Immature natural killer cell (primary cell): ENCODE results near the gene TCF7L1. TPM values are rescaled to one million over a fixed set of nuclear protein-coding genes. Genes with fewer than 3 reads are reported as not detected.

Experiments used
- DNase-seq, 3 donors: peaks; one replicate each; pipeline ENCODE4 v3.0.0; 2022; ENCODE audit warnings: mixed read lengths in 1 of 3
- H3K27ac Mint-ChIP-seq, 6 donors: one replicate each; pipeline ENCODE4 v1.8.0; 2020; ENCODE audit warnings: mixed read lengths in 6 of 6, mild to moderate bottlenecking in 5 of 6, inconsistent platforms in 4 of 6, moderate library complexity in 3 of 6
- H3K27me3 Mint-ChIP-seq, 3 donors: one replicate each; pipeline ENCODE4 v1.8.0; 2020 to 2021; ENCODE audit warnings: low read depth in 3 of 3, mild to moderate bottlenecking in 3 of 3, mixed read lengths in 3 of 3, moderate library complexity in 3 of 3, inconsistent platforms in 1 of 3
- H3K36me3 Mint-ChIP-seq, 3 donors: one replicate each; pipeline ENCODE4 v1.8.0; 2020; ENCODE audit warnings: mixed read lengths in 3 of 3, inconsistent platforms in 2 of 3, mild to moderate bottlenecking in 2 of 3
- H3K4me1 Mint-ChIP-seq, 2 donors: one replicate each; pipeline ENCODE4 v1.8.0; 2020; ENCODE audit warnings: inconsistent platforms in 2 of 2, mild to moderate bottlenecking in 2 of 2, mixed read lengths in 2 of 2, moderate library complexity in 1 of 2
- H3K4me3 Mint-ChIP-seq, 5 donors: one replicate each; pipeline ENCODE4 v1.8.0; 2020; ENCODE audit warnings: mild to moderate bottlenecking in 5 of 5, mixed read lengths in 5 of 5, inconsistent platforms in 3 of 5, moderate library complexity in 3 of 5
- H3K9me3 Mint-ChIP-seq, 6 donors: one replicate each; pipeline ENCODE4 v1.8.0; 2020; ENCODE audit warnings: mild to moderate bottlenecking in 6 of 6, mixed read lengths in 6 of 6, inconsistent platforms in 4 of 6, moderate library complexity in 3 of 6
- polyA plus RNA-seq, 3 donors: library from polyadenylated mRNA; unstranded; fragments of 300-500 nt; fragmentation: Illumina TruSeq; gene quantifications; one replicate each; pipeline ENCODE4 v1.2.3, GENCODE V29; 2021

TCF7L1 gene
- under 1 TPM in 1 of 3 donors, not detected in 2; 0.12 TPM for polyA plus RNA-seq

DNA sequence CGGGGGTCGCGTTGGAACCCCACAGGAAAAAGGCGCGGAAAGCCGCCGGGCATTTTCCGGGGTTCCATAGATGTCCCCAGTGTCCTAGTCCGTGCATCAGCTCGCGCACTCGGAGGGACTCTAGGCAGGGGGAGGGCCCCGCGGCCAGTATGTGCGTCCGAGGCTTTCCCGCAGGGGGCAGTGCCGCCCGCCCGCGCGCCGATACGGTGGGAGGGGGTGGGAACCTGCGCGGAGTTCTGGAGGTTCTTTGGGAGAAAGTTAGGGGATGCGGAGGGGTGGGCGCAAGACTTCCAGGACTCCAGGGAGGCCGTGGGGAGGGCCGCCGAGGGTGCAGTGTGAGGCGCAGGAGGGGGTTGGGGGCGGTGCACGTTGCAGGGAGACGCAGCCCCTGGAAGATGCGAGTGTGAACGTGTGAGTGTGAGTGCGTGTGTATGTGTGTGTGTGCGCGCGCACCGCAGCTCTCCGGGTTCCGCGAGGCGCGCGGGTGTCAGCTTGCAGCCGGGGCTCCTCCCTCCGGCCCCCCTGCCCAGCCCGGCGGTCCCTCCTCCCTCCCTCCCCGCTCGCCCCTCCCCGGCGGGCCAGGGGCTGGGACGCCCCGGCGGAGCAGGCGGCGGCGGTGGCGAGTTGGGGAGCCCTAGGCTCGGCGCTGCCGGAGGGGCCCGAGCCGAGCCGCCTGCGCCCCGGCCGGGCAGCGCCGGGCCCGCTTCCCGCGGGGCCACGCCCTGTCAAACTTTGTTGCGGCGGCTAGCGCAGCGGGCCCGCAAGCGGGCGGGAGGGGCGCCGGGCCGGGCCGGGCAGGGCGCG is at the start of gene TCF7L1:
Gene TCF7L1 (plus strand): TSS at position 559 of the 804 bp plus-strand sequence. CDS start 293 bp downstream, outside the sequence.
- Mint-ChIP-seq H3K9me3 (no peaks in the 10 kb centered on the region), H3K36me3 (no peaks in the 10 kb centered on the region), H3K27me3 (peaks cover 7 to 28% (median 14%) of the 10 kb centered on the region in 3 donors), H3K4me1 (peaks cover 10 to 12% of the 10 kb centered on the region in 2 donors), H3K27ac (no peak within 1 kb of the TSS), H3K4me3 (peak within 1 kb of the TSS; percentile 61 to 70 (median 69))
- DNase-seq, result peak; percentile 12 to 14 (median 13)

DNA sequence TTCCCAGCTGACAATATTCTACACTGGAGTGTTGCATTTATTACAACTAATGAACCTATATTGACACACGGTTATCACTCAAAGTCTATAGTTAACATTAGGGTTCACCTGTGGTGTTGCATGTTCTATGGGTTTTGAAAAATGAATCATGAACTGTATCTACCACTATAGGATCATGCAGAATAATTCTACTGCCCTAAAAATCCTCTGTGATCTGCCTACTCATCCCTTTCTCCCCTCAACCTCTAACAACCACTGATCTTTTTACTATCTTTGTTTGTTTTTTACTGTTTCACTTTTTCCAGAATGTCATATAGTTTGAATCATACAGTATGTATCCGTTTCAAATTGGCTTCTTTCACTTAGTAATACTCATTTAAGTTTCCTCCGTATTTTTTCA is 47.6 kb upstream of the TCF7L1 start:
- no peak overlapping the region for H3K4me3 Mint-ChIP-seq
- DNase-seq, result no peak
- H3K27me3 Mint-ChIP-seq, result peaks cover 0 to 9% (median 8%) of the 10 kb centered on the region in 3 donors
- peaks cover 0 to 4% (median 3%) of the 10 kb centered on the region in 3 donors for H3K36me3 Mint-ChIP-seq
- H3K9me3 Mint-ChIP-seq, result peaks cover 0 to 9% (median 0%) of the 10 kb centered on the region in 6 donors
- no peak overlapping the region for H3K27ac Mint-ChIP-seq
- no peaks in the 10 kb centered on the region for H3K4me1 Mint-ChIP-seq

- Mint-ChIP-seq H3K27me3 (peaks cover 0 to 9% (median 8%) of the 10 kb centered on the region in 3 donors), H3K4me1 (no peaks in the 10 kb centered on the region), H3K27ac (no peak overlapping the region), H3K9me3 (peaks cover 0 to 2% (median 0%) of the 10 kb centered on the region in 6 donors), H3K36me3 (peaks cover 0 to 3% (median 0%) of the 10 kb centered on the region in 3 donors), H3K4me3 (no peak overlapping the region)
- no peak for DNase-seq
Measured at GRCh38 chr2:85087541-85087940, 45.7 kb upstream of the TCF7L1 start.

GRCh38 chr2:85088921-85089320 is 44.3 kb upstream of the TCF7L1 start:
- Mint-ChIP-seq H3K9me3 (no peaks in the 10 kb centered on the region), H3K4me1 (no peaks in the 10 kb centered on the region), H3K36me3 (no peaks in the 10 kb centered on the region), H3K27me3 (peaks cover 1 to 6% (median 2%) of the 10 kb centered on the region in 3 donors), H3K4me3 (no peak overlapping the region), H3K27ac (no peak overlapping the region)
- no peak for DNase-seq

GRCh38 chr2:85089585-85089984 is 43.6 kb upstream of the TCF7L1 start:
- Mint-ChIP-seq H3K27me3 (peaks cover 2 to 5% (median 4%) of the 10 kb centered on the region in 3 donors), H3K9me3 (no peaks in the 10 kb centered on the region), H3K4me1 (no peaks in the 10 kb centered on the region)

GRCh38 chr2:85091838-85092237 is 41.4 kb upstream of the TCF7L1 start:
- peaks cover 2 to 8% (median 5%) of the 10 kb centered on the region in 3 donors for H3K27me3 Mint-ChIP-seq
- H3K9me3 Mint-ChIP-seq, result no peaks in the 10 kb centered on the region
- H3K4me1 Mint-ChIP-seq, result no peaks in the 10 kb centered on the region
- no peak overlapping the region for H3K4me3 Mint-ChIP-seq
- no peak for DNase-seq
- H3K36me3 Mint-ChIP-seq, result no peaks in the 10 kb centered on the region
- no peak overlapping the region for H3K27ac Mint-ChIP-seq

More at GRCh38 chr2:85089585-85089984, 43.6 kb upstream of the TCF7L1 start:
- H3K4me3 Mint-ChIP-seq, result no peak overlapping the region
- DNase-seq, result no peak
- H3K36me3 Mint-ChIP-seq, result no peaks in the 10 kb centered on the region
- no peak overlapping the region for H3K27ac Mint-ChIP-seq

- no peaks in the 10 kb centered on the region for H3K9me3 Mint-ChIP-seq
- no peaks in the 10 kb centered on the region for H3K4me1 Mint-ChIP-seq
- no peak for DNase-seq
- H3K4me3 Mint-ChIP-seq, result no peak overlapping the region
- no peak overlapping the region for H3K27ac Mint-ChIP-seq
- peaks cover 4 to 11% (median 5%) of the 10 kb centered on the region in 3 donors for H3K27me3 Mint-ChIP-seq
- H3K36me3 Mint-ChIP-seq, result no peaks in the 10 kb centered on the region
Measured at GRCh38 chr2:85095094-85095493, 38.1 kb upstream of the TCF7L1 start.

DNA sequence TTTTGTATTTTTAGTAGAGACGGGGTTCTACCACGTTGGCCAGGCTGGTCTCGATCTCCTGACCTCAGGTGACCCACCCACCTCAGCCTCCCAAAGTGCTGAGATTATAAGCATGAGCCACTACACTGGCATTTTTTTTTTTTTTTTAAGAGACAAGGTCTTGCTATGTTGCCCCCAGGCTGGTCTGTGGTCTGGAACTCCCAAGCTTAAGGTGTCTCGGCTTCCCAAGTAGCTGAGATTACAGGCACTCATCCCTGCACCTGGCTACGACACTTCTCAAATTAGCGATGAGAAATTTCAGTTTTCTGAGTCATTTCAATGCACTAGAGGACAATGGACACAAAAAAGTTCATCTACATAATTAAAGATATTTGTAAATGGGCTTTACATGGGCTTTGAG is 36.6 kb upstream of the TCF7L1 start:
- H3K27ac Mint-ChIP-seq, result no peak overlapping the region
- H3K4me3 Mint-ChIP-seq, result no peak overlapping the region
- no peaks in the 10 kb centered on the region for H3K4me1 Mint-ChIP-seq
- peaks cover 5 to 15% (median 5%) of the 10 kb centered on the region in 3 donors for H3K27me3 Mint-ChIP-seq
- H3K9me3 Mint-ChIP-seq, result no peaks in the 10 kb centered on the region
- H3K36me3 Mint-ChIP-seq, result no peaks in the 10 kb centered on the region
- no peak for DNase-seq

DNA sequence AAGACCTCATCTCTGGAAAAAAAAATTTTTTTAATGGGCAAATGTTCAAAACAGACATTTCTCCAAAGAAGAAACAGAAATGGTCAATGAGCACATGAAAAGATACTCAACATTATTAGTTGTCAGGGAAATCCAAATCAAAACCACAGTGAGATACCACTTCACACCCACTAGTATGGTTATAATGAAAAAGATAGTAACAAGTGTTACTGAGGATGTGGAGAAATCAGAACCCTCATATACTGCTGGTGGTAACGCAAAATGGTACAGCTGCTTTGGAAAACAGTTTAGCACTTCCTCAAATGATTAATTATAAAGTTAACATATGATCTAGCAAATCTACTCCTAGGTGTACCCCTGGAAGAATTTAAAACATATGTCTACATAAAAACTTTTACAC is 29.0 kb upstream of the TCF7L1 start:
- DNase-seq, result peak; percentile 9 to 18 (median 12)
- H3K27me3 Mint-ChIP-seq, result peaks cover 10 to 17% (median 13%) of the 10 kb centered on the region in 3 donors

DNA sequence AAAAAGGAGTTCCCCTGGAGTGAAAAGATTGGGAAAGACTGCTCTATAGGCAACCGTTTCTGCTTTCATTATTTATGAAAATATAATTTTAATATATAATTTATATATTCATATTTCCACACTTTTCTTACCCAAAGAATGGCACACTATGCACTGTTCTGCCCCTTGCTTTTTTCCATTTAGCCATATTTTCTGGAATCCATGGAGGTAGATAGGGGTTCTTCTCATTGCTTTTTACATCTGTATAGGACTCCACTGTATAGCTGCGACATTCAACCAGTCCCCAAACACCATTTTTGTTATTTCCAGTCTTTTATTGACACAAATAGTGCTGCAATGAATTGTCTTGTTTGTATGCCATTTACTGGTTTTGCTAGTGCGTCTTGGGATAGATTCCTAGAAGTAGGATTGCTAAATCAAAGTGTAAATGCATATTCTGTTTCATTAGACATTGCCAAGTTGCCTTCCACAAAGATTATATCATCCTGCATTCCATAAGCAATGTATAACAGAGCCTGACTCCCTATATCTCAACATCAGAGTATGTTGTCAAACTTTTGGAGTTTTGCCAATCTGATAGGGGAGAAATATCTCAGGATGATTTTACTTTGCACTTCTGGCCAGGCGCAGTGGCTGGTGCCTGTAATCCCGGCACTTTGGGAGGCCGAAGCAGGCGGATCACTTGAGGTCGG is 26.6 kb upstream of the TCF7L1 start:
- Mint-ChIP-seq H3K4me1 (peaks cover 5 to 15% of the 10 kb centered on the region in 2 donors), H3K4me3 (no peak overlapping the region), H3K27me3 (peaks cover 6 to 20% (median 13%) of the 10 kb centered on the region in 3 donors), H3K9me3 (no peaks in the 10 kb centered on the region), H3K27ac (no peak overlapping the region), H3K36me3 (no peaks in the 10 kb centered on the region)
- DNase-seq, result no peak

More for the DNA sequence above, 29.0 kb upstream of the TCF7L1 start:
- Mint-ChIP-seq H3K4me3 (no peak overlapping the region), H3K4me1 (peaks cover 5 to 15% of the 10 kb centered on the region in 2 donors), H3K9me3 (no peaks in the 10 kb centered on the region), H3K36me3 (no peaks in the 10 kb centered on the region), H3K27ac (no peak overlapping the region)

DNA sequence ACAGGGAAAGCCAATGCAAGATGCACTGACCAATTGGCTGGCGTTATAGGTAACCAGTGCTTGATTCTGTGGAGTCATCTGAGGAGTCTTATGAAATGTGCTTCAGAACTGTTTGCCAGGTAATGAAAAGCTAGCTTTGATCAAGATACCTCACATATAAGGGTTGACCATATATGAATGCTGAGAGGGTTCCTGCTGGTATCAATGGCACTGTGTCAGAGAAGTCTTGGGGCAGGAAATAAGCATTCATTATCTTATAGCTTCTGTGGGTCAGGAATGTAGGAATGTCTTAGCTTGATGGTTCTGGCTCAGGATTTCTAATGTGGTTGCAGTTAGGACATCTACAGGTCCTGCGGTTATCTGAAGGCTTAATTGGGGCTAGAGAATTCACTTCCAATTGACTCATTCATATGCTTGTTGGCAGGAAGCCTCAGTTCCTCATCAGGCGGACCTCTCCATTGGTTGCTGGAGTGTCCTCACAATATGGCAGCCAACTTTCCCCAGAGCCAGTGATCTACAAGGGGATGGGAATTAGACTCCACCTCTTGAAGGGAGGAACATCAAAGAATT is 22.1 kb upstream of the TCF7L1 start:
- Mint-ChIP-seq H3K9me3 (no peaks in the 10 kb centered on the region), H3K27me3 (peaks cover 0 to 17% (median 3%) of the 10 kb centered on the region in 3 donors), H3K4me3 (no peak overlapping the region), H3K36me3 (no peaks in the 10 kb centered on the region), H3K27ac (no peak overlapping the region), H3K4me1 (no peaks in the 10 kb centered on the region)
- no peak for DNase-seq

DNA sequence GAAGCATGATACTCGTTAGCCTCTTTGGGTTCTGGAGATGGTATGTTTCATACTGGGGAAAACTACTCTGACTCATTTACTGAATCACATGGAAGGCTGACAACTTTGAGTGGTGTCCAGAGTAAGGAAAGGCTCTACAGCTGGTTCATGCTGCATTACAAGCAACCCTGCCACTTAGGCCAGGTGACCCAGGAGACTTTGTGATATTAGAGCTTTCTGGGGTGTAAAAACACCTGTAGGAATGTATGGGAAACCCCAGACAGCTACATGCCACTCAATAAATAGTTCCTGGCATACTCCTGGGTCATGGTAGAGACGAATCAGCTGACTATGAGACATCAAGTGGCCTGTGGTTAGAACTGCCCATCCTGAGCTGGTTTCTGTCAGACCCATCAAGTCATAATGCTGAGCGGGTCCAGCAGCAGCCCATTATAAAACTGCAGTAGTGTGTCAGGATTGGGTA is 21.3 kb upstream of the TCF7L1 start:
- Mint-ChIP-seq H3K27me3 (peaks cover 0 to 13% (median 5%) of the 10 kb centered on the region in 3 donors), H3K27ac (no peak overlapping the region), H3K9me3 (no peaks in the 10 kb centered on the region), H3K4me3 (no peak overlapping the region), H3K4me1 (no peaks in the 10 kb centered on the region), H3K36me3 (no peaks in the 10 kb centered on the region)
- DNase-seq, result no peak

- DNase-seq, result no peak
- Mint-ChIP-seq H3K36me3 (peaks cover 0 to 2% (median 0%) of the 10 kb centered on the region in 3 donors), H3K4me3 (no peak overlapping the region), H3K9me3 (no peaks in the 10 kb centered on the region), H3K4me1 (no peaks in the 10 kb centered on the region), H3K27me3 (peaks cover 0 to 15% (median 3%) of the 10 kb centered on the region in 3 donors), H3K27ac (no peak overlapping the region)
Measured at GRCh38 chr2:85112906-85113625, 20.1 kb upstream of the TCF7L1 start.
